H1 (cell line): Measurements from ENCODE around the gene PDE4C. TPM values are rescaled to one million over a fixed set of nuclear protein-coding genes. Genes with fewer than 3 reads are reported as not detected.

ENCODE experiments used
- CTCF ChIA-PET: fragments of 300-600 bp; sonication (Branson Sonifier 250); formaldehyde crosslinking; loops from one replicate; lab custom pipeline; 2021; ENCODE audit not compliant: partially characterized antibody; lab: Charles Lee
- POLR2A ChIA-PET: fragments of 300-600 bp; sonication (Branson Sonifier 250); formaldehyde crosslinking; loops from one replicate; lab custom pipeline; 2021; ENCODE audit warnings: inconsistent platforms; ENCODE audit not compliant: partially characterized antibody; lab: Charles Lee
- DNase-seq, 2 experiments: peaks; one replicate each; pipeline versions ENCODE4 v3.0.0 to v3.0.0-alpha.2; 2010 to 2022; ENCODE audit warnings: low spot score in 2 of 2, low read depth in 1 of 2, mixed read lengths in 1 of 2
- FAIRE-seq: peaks from 2 replicates; lab custom pipeline; 2011; peaks lifted over from hg19 to GRCh38; lab: Jason Lieb, UNC
- H2AFZ ChIP-seq: 2 replicates; pipeline ENCODE4 v1.8.1; 2012; ENCODE audit warnings: low read length, inconsistent platforms
- H2AK5ac ChIP-seq: 2 replicates; pipeline ENCODE4 v1.6.1; 2013; ENCODE audit warnings: low read depth, low read length
- H2BK120ac ChIP-seq: replicated peaks from 2 replicates; pipeline ENCODE3; 2013; ENCODE audit warnings: low read depth, low read length, inconsistent platforms
- H2BK12ac ChIP-seq: 2 replicates; pipeline ENCODE4 v1.6.1; 2013; ENCODE audit warnings: low read depth, low read length
- H2BK15ac ChIP-seq: 2 replicates; pipeline ENCODE4 v1.6.1; 2013; ENCODE audit warnings: low read length
- H2BK20ac ChIP-seq: 2 replicates; pipeline ENCODE4 v1.6.1; 2013; ENCODE audit warnings: low read length
- H2BK5ac ChIP-seq: 2 replicates; pipeline ENCODE4 v1.6.1; 2013; ENCODE audit warnings: low read depth, low read length
- H3K14ac ChIP-seq: 2 replicates; pipeline ENCODE4 v1.6.1; 2013; ENCODE audit warnings: inconsistent platforms; ENCODE audit not compliant: insufficient read length
- H3K18ac ChIP-seq: 2 replicates; pipeline ENCODE4 v1.6.1; 2013; ENCODE audit warnings: low read length; ENCODE audit errors: extremely low read depth
- H3K23ac ChIP-seq: 2 replicates; pipeline ENCODE4 v1.6.1; 2013; ENCODE audit warnings: inconsistent platforms; ENCODE audit not compliant: insufficient read length
- H3K23me2 ChIP-seq: 2 replicates; pipeline ENCODE4 v1.6.1; 2013; ENCODE audit warnings: low read depth, low read length
- H3K27ac ChIP-seq: 2 replicates; pipeline ENCODE4 v1.6.1; 2011; ENCODE audit warnings: low read depth, low read length, inconsistent platforms
- H3K27me3 ChIP-seq, 4 experiments: replicated peaks in 1 of 4; 1 replicate in 1 of 4; 2 replicates in 3 of 4; pipeline versions ENCODE4 v1.6.1 to v1.8.1; 2011 to 2013; ENCODE audit warnings: low read length in 3 of 4, mild to moderate bottlenecking in 3 of 4, inconsistent platforms in 2 of 4, mixed read lengths in 2 of 4, moderate library complexity in 1 of 4; ENCODE audit not compliant: control insufficient read depth in 3 of 4, insufficient read depth in 3 of 4; ENCODE audit errors: extremely low read depth in 1 of 4
- H3K36me3 ChIP-seq, 4 experiments: 2 replicates each; pipeline versions ENCODE4 v1.6.1 to v1.8.1; 2011 to 2013; ENCODE audit warnings: mild to moderate bottlenecking in 4 of 4, low read length in 3 of 4, moderate library complexity in 2 of 4, control low read depth in 1 of 4, inconsistent platforms in 1 of 4; ENCODE audit not compliant: insufficient read depth in 4 of 4, control insufficient read depth in 2 of 4
- H3K4ac ChIP-seq: replicated peaks from 2 replicates; pipeline ENCODE3; 2013; ENCODE audit warnings: low read length, low read depth, mixed read lengths, inconsistent platforms; ENCODE audit not compliant: insufficient read length
- H3K4me1 ChIP-seq, 4 experiments: replicated peaks in 1 of 4; 1 replicate in 1 of 4; 2 replicates in 3 of 4; pipeline versions ENCODE4 v1.6.1 to v1.8.1; 2011 to 2013; ENCODE audit warnings: low read length in 3 of 4, inconsistent platforms in 2 of 4, mixed read lengths in 1 of 4; ENCODE audit not compliant: insufficient read depth in 4 of 4, control insufficient read depth in 3 of 4
- H3K4me2 ChIP-seq, 2 experiments: 2 replicates each; pipeline versions ENCODE4 v1.6.1 to v1.8.1; 2011 to 2013; ENCODE audit warnings: low read depth in 2 of 2, low read length in 2 of 2, control low read depth in 1 of 2, inconsistent platforms in 1 of 2, mild to moderate bottlenecking in 1 of 2; ENCODE audit not compliant: insufficient read depth in 1 of 2
- H3K4me3 ChIP-seq, 4 experiments: fragments of 200-600, 300-600 bp in 1 of 4; sonication (generic), shearing (Covaris generic), sonication (Bioruptor Twin) in 1 of 4; 2 replicates each; pipeline versions ENCODE4 v1.5.1 to v1.8.1; 2011 to 2016; ENCODE audit warnings: low read length in 4 of 4, low read depth in 3 of 4, control low read depth in 2 of 4, inconsistent platforms in 2 of 4, mild to moderate bottlenecking in 2 of 4, mixed read lengths in 1 of 4, moderate library complexity in 1 of 4; ENCODE audit not compliant: insufficient read depth in 2 of 4; ENCODE audit errors: extremely low read depth in 1 of 4
- H3K56ac ChIP-seq: replicated peaks from 2 replicates; pipeline ENCODE3; 2013; ENCODE audit warnings: low read depth, mild to moderate bottlenecking, mixed read lengths, low read length, inconsistent platforms; ENCODE audit not compliant: insufficient read length
- H3K79me1 ChIP-seq: 2 replicates; pipeline ENCODE4 v1.6.1; 2013; ENCODE audit warnings: low read depth, low read length, control low read depth
- H3K79me2 ChIP-seq, 2 experiments: 2 replicates each; pipeline versions ENCODE4 v1.6.1 to v1.8.1; 2012 to 2013; ENCODE audit warnings: low read length in 2 of 2, mild to moderate bottlenecking in 2 of 2, inconsistent platforms in 1 of 2; ENCODE audit not compliant: insufficient read depth in 2 of 2, control insufficient read depth in 1 of 2
- H3K9ac ChIP-seq, 4 experiments: replicated peaks in 1 of 4; 1 replicate in 1 of 4; 2 replicates in 3 of 4; pipeline versions ENCODE4 v1.6.1 to v1.8.1; 2011 to 2013; ENCODE audit warnings: low read depth in 3 of 4, low read length in 3 of 4, control low read depth in 2 of 4, mild to moderate bottlenecking in 2 of 4, moderate library complexity in 2 of 4, inconsistent platforms in 1 of 4; ENCODE audit errors: extremely low read depth in 1 of 4
- H3K9me3 ChIP-seq, 2 experiments: 2 replicates each; pipeline versions ENCODE4 v1.6.1 to v1.8.1; 2012 to 2013; ENCODE audit warnings: mild to moderate bottlenecking in 2 of 2, moderate library complexity in 2 of 2, control low read depth in 1 of 2, inconsistent platforms in 1 of 2, low read depth in 1 of 2, low read length in 1 of 2, mixed read lengths in 1 of 2; ENCODE audit not compliant: insufficient read depth in 2 of 2
- H4K20me1 ChIP-seq, 2 experiments: replicated peaks in 1 of 2; 2 replicates each; pipeline versions ENCODE3 to v1.8.1; 2011 to 2013; ENCODE audit warnings: inconsistent platforms in 2 of 2, low read length in 2 of 2, mild to moderate bottlenecking in 1 of 2; ENCODE audit not compliant: insufficient read depth in 2 of 2, control insufficient read depth in 1 of 2
- H4K5ac ChIP-seq: 2 replicates; pipeline ENCODE4 v1.6.1; 2013; ENCODE audit warnings: low read length, low read depth, mixed read lengths, inconsistent platforms; ENCODE audit not compliant: insufficient read length
- H4K8ac ChIP-seq: 2 replicates; pipeline ENCODE4 v1.8.0; 2013; ENCODE audit warnings: mild to moderate bottlenecking, moderate library complexity, low read length, inconsistent platforms; ENCODE audit not compliant: insufficient read depth; ENCODE audit errors: extremely low read depth
- H4K91ac ChIP-seq: replicated peaks from 2 replicates; pipeline ENCODE3; 2013; ENCODE audit warnings: low read length, mixed read lengths, inconsistent platforms; ENCODE audit not compliant: insufficient read length
- CHD1 ChIP-seq: IDR thresholded peaks from 2 replicates; pipeline ENCODE4 v1.6.1; 2012; ENCODE audit warnings: low read depth, low read length, improper control_type of control experiment
- EGR1 ChIP-seq: IDR thresholded peaks from 2 replicates; pipeline ENCODE4 v1.6.1; 2011; ENCODE audit warnings: low read depth, low read length, borderline replicate concordance
- EZH2 ChIP-seq: fragments of 200-600 bp; sonication (generic); IDR thresholded peaks from 2 replicates; pipeline ENCODE4 v1.7.1; 2012; ENCODE audit warnings: low read depth, mild to moderate bottlenecking, moderate library complexity, low read length, inconsistent platforms; ENCODE audit not compliant: severe bottlenecking
- HDAC2 ChIP-seq, 2 experiments: fragments of 300-600 bp in 1 of 2; sonication (generic) in 1 of 2; IDR thresholded peaks; 2 replicates each; pipeline ENCODE4 v1.6.1; 2011 to 2012; ENCODE audit warnings: low read depth in 2 of 2, low read length in 2 of 2, mild to moderate bottlenecking in 2 of 2, moderate library complexity in 2 of 2, borderline replicate concordance in 1 of 2, inconsistent platforms in 1 of 2
- KDM1A ChIP-seq: fragments of 200-600, 300-600 bp; sonication (generic); IDR thresholded peaks from 2 replicates; pipeline ENCODE4 v1.7.1; 2016; ENCODE audit warnings: mild to moderate bottlenecking, low read length, borderline replicate concordance
- KDM4A ChIP-seq: IDR thresholded peaks from one replicate; pipeline ENCODE4 v1.7.1; 2012; ENCODE audit warnings: low read depth, mild to moderate bottlenecking, moderate library complexity, low read length, inconsistent platforms; ENCODE audit not compliant: severe bottlenecking
- NRF1 ChIP-seq: IDR thresholded peaks from 2 replicates; pipeline ENCODE4 v1.6.1; 2011; ENCODE audit warnings: mild to moderate bottlenecking, low read depth, low read length, improper control_type of control experiment
- SUZ12 ChIP-seq: fragments of 200-600 bp; sonication (generic); IDR thresholded peaks from 2 replicates; pipeline ENCODE4 v1.6.1; 2012; ENCODE audit warnings: mild to moderate bottlenecking, inconsistent platforms, low read length, moderate library complexity, mixed read lengths
- WGBS, 2 experiments: shearing (Covaris generic) in 1 of 2; methylation state at CpG; one replicate each; pipeline versions ENCODE4 v1.1.6 to v1.1.7; 2013 to 2015; ENCODE audit warnings: low lambda C conversion rate in 2 of 2, mixed read lengths in 2 of 2, inconsistent platforms in 1 of 2, low coverage in 1 of 2, missing lambda C conversion rate in 1 of 2; ENCODE audit not compliant: insufficient replicate concordance in 2 of 2, insufficient coverage in 1 of 2, insufficient read length in 1 of 2; ENCODE audit errors: extremely low coverage in 1 of 2, missing lambda C conversion rate in 1 of 2; 5-methylcytosine and 5-hydroxymethylcytosine counted together
- long read RNA-seq, 2 experiments: library from RNA in 1 of 2; library from capped mRNA in 1 of 2; stranded (forward); transcript quantifications; one replicate each; pipeline ENCODE4 v2.0.0, GENCODE V29; 2021; ENCODE audit warnings: inconsistent platforms in 1 of 2
- polyA minus RNA-seq, 3 experiments: library from RNA; depleted of rRNA, polyadenylated mRNA; stranded (reverse); fragments of >200 nt; gene quantifications; 1 replicate in 2 of 3; 2 replicates in 1 of 3; pipeline ENCODE4 v1.2.3, GENCODE V29; 2011
- polyA plus RNA-seq, 7 experiments: library from polyadenylated mRNA; depleted of rRNA in 3 of 7; stranded (reverse) in 5 of 7; unstranded in 2 of 7; fragments of >200 nt in 5 of 7; fragments of 200-250 nt in 2 of 7; gene quantifications; 1 replicate in 5 of 7; 2 replicates in 1 of 7; 4 replicates in 1 of 7; pipeline versions ENCODE4 v1.2.1 to v1.2.3, GENCODE V29; 2011 to 2013; ENCODE audit warnings: missing spikeins in 2 of 7, mixed read lengths in 2 of 7
- total RNA-seq: library from RNA; stranded (reverse); fragmentation: NEBNext Ultra II Directional; extraction: Animal tissue kit (Norgen Biotek cat#: 25700); gene quantifications from 2 replicates; pipeline ENCODE4 v1.2.1, GENCODE V29; 2021

The PDE4C gene
- total RNA-seq = 2.3 and 2.7 TPM in 2 replicates
- 3.1 and 3.7 TPM in 2 replicates for polyA plus RNA-seq (2011; rRNA removed)
- 4.7 TPM for polyA plus RNA-seq (2011; cell fraction: cytosol; rRNA removed)
- polyA plus RNA-seq (2011; cell fraction: nucleus; rRNA removed) = 10.8 TPM
- 1.8 to 3.1 TPM (median 2.3 TPM) in 4 replicates for polyA plus RNA-seq (2012, experiment 1 of 2)
- 1.1 TPM for polyA plus RNA-seq (2012, experiment 2 of 2)
- polyA plus RNA-seq (2013, experiment 1 of 2) = 0.71 TPM
- polyA plus RNA-seq (2013, experiment 2 of 2) = 0.85 TPM
- 2.6 and 5.2 TPM in 2 replicates for polyA minus RNA-seq (2011; rRNA and poly(A)+ RNA removed)
- polyA minus RNA-seq (2011; cell fraction: cytosol; rRNA and poly(A)+ RNA removed) = 3.2 TPM
- polyA minus RNA-seq (2011; cell fraction: nucleus; rRNA and poly(A)+ RNA removed) = 8.1 TPM
- long read RNA-seq, experiment 1 = 0 reads
- long read RNA-seq, experiment 2, partial matches to known transcripts = 1 of 1 reads
- long read RNA-seq, experiment 2, other reads (novel, unspliced or antisense) = 0 of 1 reads

DNA sequence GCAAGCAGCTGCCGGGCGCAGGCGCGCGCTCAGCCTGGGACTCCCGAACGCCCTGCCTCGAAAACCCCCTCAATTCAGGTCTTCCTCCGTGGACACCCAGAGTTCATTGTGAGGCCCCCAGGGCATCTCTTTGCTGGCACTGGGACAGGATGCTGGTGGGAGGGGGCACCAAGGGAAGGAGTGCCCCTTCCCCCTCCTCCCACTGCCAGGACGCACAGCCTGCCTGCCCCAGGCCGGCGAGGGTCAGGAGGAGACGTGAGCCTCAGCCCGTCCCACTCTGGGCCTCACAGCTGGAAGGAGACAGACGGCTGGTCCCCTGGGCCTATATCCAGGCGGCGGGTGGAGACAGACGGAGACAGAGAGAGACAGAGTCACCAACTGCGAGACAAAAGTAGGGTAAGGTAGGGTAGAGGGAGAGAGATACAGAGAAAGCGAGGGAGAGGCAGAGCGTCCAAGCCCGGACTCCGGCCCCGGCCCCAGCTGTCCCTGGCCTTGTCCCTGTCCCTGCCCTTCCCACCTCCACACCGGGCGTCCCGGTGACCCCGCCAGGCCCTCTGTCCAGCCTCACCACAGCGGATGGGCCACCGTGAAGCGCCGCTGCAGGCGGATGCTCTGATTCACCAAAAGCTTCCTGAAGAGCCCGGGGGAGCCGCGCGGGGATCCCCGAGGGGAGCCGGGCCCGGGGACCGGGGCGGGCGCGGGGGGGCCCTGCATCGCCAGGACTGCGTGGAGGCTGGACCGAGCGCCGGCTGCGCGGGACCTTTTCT is at the start of gene PDE4C:
PDE4C (minus strand) TSS at position 737 of the 767 bp plus-strand sequence; CDS start at position 714, 23 bp downstream.
- H3K36me3 ChIP-seq = no peaks in the 10 kb centered on the region
- 0 out of 2 replicates have a peak within 1 kb of the TSS, but pooled peaks have one; percentile 34 for H2BK20ac ChIP-seq
- ChIA-PET POLR2A (interaction anchor here (0.5 to 3.0 kb wide), 5 partner anchors 7 to 75 kb away, joined by 4 to 18 read pairs (median 9); partner anchors contain the start of gene JUND), CTCF (interaction anchor here (0.7 to 2.0 kb wide), 6 partner anchors 10 to 53 kb away, joined by 3 to 5 read pairs (median 4); partner anchors contain the start of gene RAB3A)
- H3K23me2 ChIP-seq = peaks cover 13% of the 10 kb centered on the region
- peak within 1 kb of the TSS; percentile 65 for H2BK15ac ChIP-seq
- no peak within 1 kb of the TSS; the same call in 1 of the 2 replicates for H2BK5ac ChIP-seq
- H2AK5ac ChIP-seq = no peak within 1 kb of the TSS
- peak within 1 kb of the TSS in 2 of 4 experiments; percentile 40 to 72; a peak in 5 of 8 replicates for H3K4me3 ChIP-seq
- H4K8ac ChIP-seq = no peak within 1 kb of the TSS; the same call in 1 of the 2 replicates
- H3K27ac ChIP-seq = no peak within 1 kb of the TSS
- peaks cover 0 to 17% (median 13%) of the 10 kb centered on the region in 4 experiments; a peak in 6 of 7 replicates for H3K4me1 ChIP-seq
- H3K56ac ChIP-seq = no peak within 1 kb of the TSS
- H3K9ac ChIP-seq = no peak within 1 kb of the TSS
- DNase-seq (peak in 1 of 2 experiments; percentile 76), FAIRE-seq (no peak)
- WGBS, 2 experiments = 32% methylated on average over 39 of the region's 51 CpGs; no CpG with 5 or more reads in 1 of the 2 experiments
- H4K5ac ChIP-seq = no peak within 1 kb of the TSS
- H3K14ac ChIP-seq = no peak within 1 kb of the TSS
- peaks cover 10 to 23% (median 17%) of the 10 kb centered on the region in 4 experiments for H3K27me3 ChIP-seq
- H4K91ac ChIP-seq = no peak within 1 kb of the TSS
- no peak within 1 kb of the TSS for H2AFZ ChIP-seq
- H3K4ac ChIP-seq = no peak within 1 kb of the TSS
- peak within 1 kb of the TSS; percentile 72 to 98 for H3K4me2 ChIP-seq
- H3K18ac ChIP-seq = peak within 1 kb of the TSS; percentile 48
- H3K79me2 ChIP-seq = no peaks in the 10 kb centered on the region
- H4K20me1 ChIP-seq = no peaks in the 10 kb centered on the region
- no peak within 1 kb of the TSS for H2BK120ac ChIP-seq
- H3K23ac ChIP-seq = no peak within 1 kb of the TSS
- H3K9me3 ChIP-seq = no peaks in the 10 kb centered on the region
- peak within 1 kb of the TSS; percentile 29; the same call in 1 of the 2 replicates for H2BK12ac ChIP-seq
- H3K79me1 ChIP-seq = no peaks in the 10 kb centered on the region
- TF ChIP-seq CHD1 (no peak), KDM4A (no peak), KDM1A (no peak), HDAC2 (IDR thresholded peaks at IDR 0.05; ENCODE audit: borderline replicate concordance in 1 of 2, low read depth in 2 of 2, low read length in 2 of 2) (no peak), NRF1 (0 out of 2 replicates have a peak, but pooled peaks have one; percentile 28), EGR1 (no peak), EZH2 (peak; percentile 64), SUZ12 (peak; percentile 65)
